Left lung (tissue), 10 donors: ENCODE measurements around the gene PI4KA. TPM values are rescaled to one million over a fixed set of nuclear protein-coding genes. Genes with fewer than 3 reads are reported as not detected.

Experiments
- ATAC-seq: fragments of 200-7000 bp; cut with Tn5 transposase; one replicate; pipeline ENCODE4 v1.9.1; 2020; ENCODE audit warnings: moderate library complexity
- DNase-seq, 4 donors: peaks; one replicate each; pipeline ENCODE4 v3.0.0-alpha.2; 2013 to 2020
- H3K27ac ChIP-seq, 2 donors: fragments of 200-600 bp; sonication (generic) in 1 of 2; one replicate each; pipeline versions ENCODE4 v1.5.0 to v1.8.0; 2020 to 2021
- H3K27me3 ChIP-seq, 2 donors: fragments of 200-600 bp; sonication (generic) in 1 of 2; one replicate each; pipeline versions ENCODE4 v1.5.0 to v1.8.0; 2020 to 2021
- H3K36me3 ChIP-seq, 2 donors: fragments of 200-600 bp; sonication (generic) in 1 of 2; one replicate each; pipeline versions ENCODE4 v1.5.0 to v1.8.0; 2020 to 2021
- H3K4me1 ChIP-seq, 2 donors: fragments of 200-600 bp; one replicate each; pipeline ENCODE4 v1.8.0; 2021
- H3K4me3 ChIP-seq, 2 donors: fragments of 200-600 bp; sonication (generic) in 1 of 2; one replicate each; pipeline versions ENCODE4 v1.5.0 to v1.8.0; 2020 to 2021; ENCODE audit warnings: mild to moderate bottlenecking in 1 of 2
- H3K9me3 ChIP-seq, 2 donors: fragments of 200-600 bp; sonication (generic) in 1 of 2; one replicate each; pipeline versions ENCODE4 v1.5.0 to v1.8.0; 2020 to 2021
- CTCF ChIP-seq, 2 donors: fragments of 200-600 bp; sonication (generic) in 1 of 2; IDR thresholded peaks; one replicate each; pipeline versions ENCODE4 v1.5.0 to v1.8.0; 2021; ENCODE audit warnings: antibody characterized with exemption in 2 of 2
- intact Hi-C, 2 donors: fragments of 100-400 bp; cut with DNase I; formaldehyde crosslinking; loops; one replicate each; pipeline versions ENCODE4 v1.11.2 to v1.14.2; 2022
- polyA plus RNA-seq, 6 donors: library from polyadenylated mRNA; unstranded; fragments of 120-200 nt; gene quantifications; one replicate each; pipeline ENCODE4 v1.2.1, GENCODE V29; 2013; ENCODE audit not compliant: insufficient read length in 6 of 6
- total RNA-seq, 2 donors: library from RNA; stranded (reverse); fragmentation: NEBNext Ultra II Directional; extraction: Animal tissue kit (Norgen Biotek cat#: 25700); gene quantifications; one replicate each; pipeline ENCODE4 v1.2.1, GENCODE V29; 2021
- donor health status: DM: no; HTN: yes; CAD: no.
- donor health status: DM: no; HTN: no; CAD: no.

Gene PI4KA
- total and polyA plus RNA-seq, 8 donors: 60.5 to 108 (median 70.0) TPM

GRCh38 chr22:20661473-20661872 lies 197.1 kb downstream of the PI4KA start:
- H3K4me3 ChIP-seq: no peak overlapping the region
- DNase-seq (no peak), ATAC-seq (no peak)
- H3K9me3 ChIP-seq: no peaks in the 10 kb centered on the region
- no peaks in the 10 kb centered on the region for H3K36me3 ChIP-seq
- no peaks in the 10 kb centered on the region for H3K4me1 ChIP-seq
- intact Hi-C loops: no loop called here
- H3K27me3 ChIP-seq: peaks cover 0 to 8% of the 10 kb centered on the region in 2 donors
- no peak for TF ChIP-seq CTCF (IDR thresholded peaks at IDR 0.05)
- no peak overlapping the region for H3K27ac ChIP-seq

- no peak overlapping the region for H3K4me3 ChIP-seq
- H3K27ac ChIP-seq: no peak overlapping the region
- H3K4me1 ChIP-seq: no peaks in the 10 kb centered on the region
- intact Hi-C loops: no loop called here
- TF ChIP-seq CTCF (IDR thresholded peaks at IDR 0.05): no peak
- H3K36me3 ChIP-seq: no peaks in the 10 kb centered on the region
- H3K27me3 ChIP-seq: peaks cover 0 to 8% of the 10 kb centered on the region in 2 donors
- H3K9me3 ChIP-seq: no peaks in the 10 kb centered on the region
- ATAC-seq: no peak
- no peak for DNase-seq
Measured at GRCh38 chr22:20660441-20661054, 198.1 kb downstream of the PI4KA start.

- ATAC-seq (no peak), DNase-seq (no peak)
- no peaks in the 10 kb centered on the region for H3K9me3 ChIP-seq
- H3K27me3 ChIP-seq: peaks cover 0 to 8% of the 10 kb centered on the region in 2 donors
- TF ChIP-seq CTCF (IDR thresholded peaks at IDR 0.05): no peak
- H3K4me3 ChIP-seq: no peak overlapping the region
- no peak overlapping the region for H3K27ac ChIP-seq
- no peaks in the 10 kb centered on the region for H3K36me3 ChIP-seq
- intact Hi-C loops: no loop called here
- H3K4me1 ChIP-seq: no peaks in the 10 kb centered on the region
Measured at GRCh38 chr22:20659920-20660319, 198.7 kb downstream of the PI4KA start.

- Histone ChIP-seq H3K27ac (no peak overlapping the region), H3K36me3 (no peaks in the 10 kb centered on the region), H3K4me3 (no peak overlapping the region), H3K4me1 (no peaks in the 10 kb centered on the region), H3K27me3 (peaks cover 0 to 8% of the 10 kb centered on the region in 2 donors), H3K9me3 (no peaks in the 10 kb centered on the region)
- intact Hi-C loops: no loop called here
- ATAC-seq: no peak
- TF ChIP-seq CTCF (IDR thresholded peaks at IDR 0.05): no peak
- DNase-seq: no peak
Measured at GRCh38 chr22:20659258-20659657, 199.4 kb downstream of the PI4KA start.

GRCh38 chr22:20658433-20659222 lies 200.0 kb downstream of the PI4KA start:
- H3K27ac ChIP-seq: no peak overlapping the region
- no peak for ATAC-seq
- no peaks in the 10 kb centered on the region for H3K9me3 ChIP-seq
- no peak for TF ChIP-seq CTCF (IDR thresholded peaks at IDR 0.05)
- no peaks in the 10 kb centered on the region for H3K4me1 ChIP-seq
- H3K4me3 ChIP-seq: no peak overlapping the region
- no peaks in the 10 kb centered on the region for H3K36me3 ChIP-seq
- peaks cover 0 to 8% of the 10 kb centered on the region in 2 donors for H3K27me3 ChIP-seq
- intact Hi-C loops: no loop called here
- DNase-seq: no peak
